GM19239 (cell line): Measurements from ENCODE around the gene SPDYE2B.
"Not testable (repeated sequence)": the region's sequence is repeated elsewhere in the genome, so short reads cannot be mapped to it uniquely, and the experiment has no call there.

Experiments used
- DNase-seq: peaks from one replicate; pipeline ENCODE4 v3.0.0; 2011; ENCODE audit warnings: low spot score; ENCODE audit not compliant: insufficient read length
- FAIRE-seq: peaks from 2 replicates; lab custom pipeline; 2011; peaks lifted over from hg19 to GRCh38; lab: Jason Lieb, UNC

SPDYE2B gene

DNA sequence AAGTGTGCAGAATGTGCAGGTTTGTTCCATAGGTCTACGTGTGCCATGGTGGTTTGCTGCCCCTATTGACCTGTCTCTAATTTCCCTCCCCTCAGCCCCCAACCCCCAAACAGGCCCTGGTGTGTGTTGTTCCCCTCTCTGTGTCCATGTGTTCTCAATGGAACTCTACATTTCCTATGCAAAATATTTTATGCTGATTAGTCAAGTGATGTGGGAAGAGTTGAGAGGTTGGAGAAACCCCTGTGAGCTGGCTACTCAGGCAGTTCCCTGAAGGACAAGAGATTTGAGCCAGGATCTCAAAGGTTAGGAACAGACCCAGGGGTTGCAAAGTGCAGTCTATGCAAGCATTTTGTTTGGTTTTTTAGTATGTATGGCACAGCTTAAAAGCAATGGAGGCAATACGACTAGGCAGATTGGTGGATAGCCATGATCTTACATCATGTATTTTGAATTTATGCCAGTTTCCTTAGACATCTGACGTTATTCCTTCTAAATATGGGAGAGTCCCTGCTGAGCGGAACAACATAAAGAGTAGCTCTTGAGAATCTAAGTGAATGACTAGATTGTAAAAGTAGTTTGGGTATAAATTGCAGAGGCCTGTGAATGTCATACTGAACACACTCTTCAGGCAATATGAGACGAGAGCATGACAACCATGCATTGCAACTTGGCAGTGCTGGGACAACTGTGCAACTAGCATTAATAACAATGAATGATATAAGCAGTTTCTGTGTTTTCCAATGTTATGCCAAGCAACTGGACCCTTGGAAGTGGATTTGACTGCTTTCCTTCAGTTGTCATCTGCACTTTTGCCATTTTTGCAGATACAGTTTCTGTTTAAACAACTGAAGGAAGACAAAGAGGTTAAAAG is 47.8 kb downstream of the SPDYE2B start:
- not testable (repeated sequence) for FAIRE-seq

DNA sequence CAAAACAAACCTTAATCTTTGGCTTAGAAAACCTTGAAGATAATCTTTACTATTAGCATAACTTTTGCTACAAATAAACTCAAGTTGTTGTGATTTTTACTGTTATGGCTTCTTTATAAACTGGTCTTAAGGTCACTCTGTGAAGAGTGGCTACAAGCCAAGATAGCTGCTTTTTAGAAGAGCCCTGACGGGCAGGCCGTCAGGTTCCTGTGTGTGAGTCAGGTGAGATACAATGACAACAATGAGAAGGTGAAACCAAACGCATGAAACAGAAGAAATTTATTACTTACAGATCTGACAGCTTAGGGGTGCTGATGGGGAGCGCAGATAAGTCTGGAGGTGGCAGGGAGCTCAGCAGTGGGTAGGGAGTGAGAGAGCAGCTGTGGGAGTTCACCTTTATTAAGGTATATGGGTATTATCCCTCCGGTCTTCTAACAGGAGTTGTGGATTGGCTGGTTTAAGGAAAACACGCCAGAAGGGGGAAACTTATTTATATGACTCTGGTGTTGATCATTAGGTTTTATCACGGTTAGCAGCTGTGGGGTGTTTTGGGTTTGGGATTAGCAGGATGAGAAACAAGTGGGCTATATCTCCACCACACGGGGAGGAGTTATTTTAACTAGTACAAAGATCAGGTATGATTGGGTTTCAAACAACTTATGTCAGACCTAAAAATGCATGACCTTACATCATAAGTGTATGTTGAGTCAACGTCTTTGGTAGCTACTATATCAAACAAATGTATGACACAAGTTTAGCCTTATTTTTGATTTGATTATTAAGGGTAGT is 49.0 kb downstream of the SPDYE2B start:
- not testable (repeated sequence) for FAIRE-seq, DNase-seq

More for the DNA sequence above, 47.8 kb downstream of the SPDYE2B start:
- DNase-seq = not testable (repeated sequence)
